ENCODE data around the gene HPSE2. TPM values are rescaled to one million over a fixed set of nuclear protein-coding genes. Genes with fewer than 3 reads are reported as not detected.

HPSE2 gene
- total RNA-seq, 2 donors from 2014 or later = 1.0 to 1.8 TPM

GRCh38 chr10:98892523-98892922 lies 343.1 kb downstream of the HPSE2 start:
- intact Hi-C loops (cut with DNase I) = no loop called here
- Histone ChIP-seq H3K4me3 (no peak overlapping the region), H3K27ac (no peak overlapping the region), H3K9me3 (no peaks in the 10 kb centered on the region), H3K36me3 (no peaks in the 10 kb centered on the region), H3K27me3 (no peaks in the 10 kb centered on the region), H3K9ac (ENCODE audit: low read depth in 2 of 2, low read length in 2 of 2) (no peak overlapping the region), H3K4me1 (no peaks in the 10 kb centered on the region)
- DNase-seq = no peak
- no peak for TF ChIP-seq CTCF (IDR thresholded peaks at IDR 0.05)

- H3K27ac ChIP-seq = no peak overlapping the region
- no peak overlapping the region for H3K9ac ChIP-seq (ENCODE audit: low read depth in 2 of 2, low read length in 2 of 2)
- H3K4me1 ChIP-seq = no peaks in the 10 kb centered on the region
- no peaks in the 10 kb centered on the region for H3K36me3 ChIP-seq
- H3K4me3 ChIP-seq = no peak overlapping the region
- no peaks in the 10 kb centered on the region for H3K27me3 ChIP-seq
- TF ChIP-seq CTCF (IDR thresholded peaks at IDR 0.05) = no peak
- DNase-seq = no peak
- intact Hi-C loops (cut with DNase I) = no loop called here
- no peaks in the 10 kb centered on the region for H3K9me3 ChIP-seq
Measured at GRCh38 chr10:98886686-98887085, 349.0 kb downstream of the HPSE2 start.

- no peaks in the 10 kb centered on the region for H3K27me3 ChIP-seq
- H3K36me3 ChIP-seq = no peaks in the 10 kb centered on the region
- H3K9ac ChIP-seq (ENCODE audit: low read depth in 2 of 2, low read length in 2 of 2) = no peak overlapping the region
- intact Hi-C loops (cut with DNase I) = no loop called here
- H3K4me3 ChIP-seq = no peak overlapping the region
- no peak overlapping the region for H3K27ac ChIP-seq
- no peaks in the 10 kb centered on the region for H3K9me3 ChIP-seq
- DNase-seq = no peak
- TF ChIP-seq CTCF (IDR thresholded peaks at IDR 0.05) = no peak
- no peaks in the 10 kb centered on the region for H3K4me1 ChIP-seq
Measured at GRCh38 chr10:98885378-98885777, 350.3 kb downstream of the HPSE2 start.

- DNase-seq = no peak
Measured at GRCh38 chr10:98881789-98882188, 353.9 kb downstream of the HPSE2 start.

GRCh38 chr10:98880971-98881370 lies 354.7 kb downstream of the HPSE2 start:
- H3K27ac ChIP-seq = no peak overlapping the region
- no peaks in the 10 kb centered on the region for H3K9me3 ChIP-seq
- no peak overlapping the region for H3K9ac ChIP-seq (ENCODE audit: low read depth in 2 of 2, low read length in 2 of 2)
- no peak overlapping the region for H3K4me3 ChIP-seq
- no peak for DNase-seq
- H3K36me3 ChIP-seq = no peaks in the 10 kb centered on the region
- H3K4me1 ChIP-seq = no peaks in the 10 kb centered on the region
- intact Hi-C loops (cut with DNase I) = no loop called here
- TF ChIP-seq CTCF (IDR thresholded peaks at IDR 0.05) = no peak
- no peaks in the 10 kb centered on the region for H3K27me3 ChIP-seq

More at GRCh38 chr10:98881789-98882188, 353.9 kb downstream of the HPSE2 start:
- no peaks in the 10 kb centered on the region for H3K27me3 ChIP-seq
- TF ChIP-seq CTCF (IDR thresholded peaks at IDR 0.05) = no peak
- H3K4me1 ChIP-seq = no peaks in the 10 kb centered on the region
- H3K27ac ChIP-seq = no peak overlapping the region
- H3K9me3 ChIP-seq = no peaks in the 10 kb centered on the region
- no peak overlapping the region for H3K9ac ChIP-seq (ENCODE audit: low read depth in 2 of 2, low read length in 2 of 2)
- H3K4me3 ChIP-seq = no peak overlapping the region
- intact Hi-C loops (cut with DNase I) = no loop called here
- no peaks in the 10 kb centered on the region for H3K36me3 ChIP-seq

- H3K27me3 ChIP-seq = no peaks in the 10 kb centered on the region
- no peaks in the 10 kb centered on the region for H3K4me1 ChIP-seq
- intact Hi-C loops (cut with DNase I) = no loop called here
- H3K27ac ChIP-seq = no peak overlapping the region
- no peaks in the 10 kb centered on the region for H3K9me3 ChIP-seq
- H3K9ac ChIP-seq (ENCODE audit: low read depth in 2 of 2, low read length in 2 of 2) = no peak overlapping the region
- no peaks in the 10 kb centered on the region for H3K36me3 ChIP-seq
- no peak for TF ChIP-seq CTCF (IDR thresholded peaks at IDR 0.05)
- no peak overlapping the region for H3K4me3 ChIP-seq
- no peak for DNase-seq
Measured at GRCh38 chr10:98878921-98879320, 356.7 kb downstream of the HPSE2 start.

Data from colonic mucosa (tissue), 4 donors.